Occipital lobe (tissue), 2 donors: Measurements from ENCODE around the gene FAM20C. TPM values are rescaled to one million over a fixed set of nuclear protein-coding genes. Genes with fewer than 3 reads are reported as not detected.
"Not testable (repeated sequence)": the region's sequence is repeated elsewhere in the genome, so short reads cannot be mapped to it uniquely, and the experiment has no call there.

ENCODE experiments used
- DNase-seq: peaks from one replicate; lab custom pipeline; 2025; lab: John Stamatoyannopoulos, UW
- total RNA-seq: library from RNA; depleted of rRNA; stranded (reverse); fragments of >200 nt; gene quantifications from one replicate; pipeline ENCODE4 v1.2.3, GENCODE V29; 2014

FAM20C gene
- total RNA-seq, 1 donor from 2014 or later: 18.1 TPM

DNA sequence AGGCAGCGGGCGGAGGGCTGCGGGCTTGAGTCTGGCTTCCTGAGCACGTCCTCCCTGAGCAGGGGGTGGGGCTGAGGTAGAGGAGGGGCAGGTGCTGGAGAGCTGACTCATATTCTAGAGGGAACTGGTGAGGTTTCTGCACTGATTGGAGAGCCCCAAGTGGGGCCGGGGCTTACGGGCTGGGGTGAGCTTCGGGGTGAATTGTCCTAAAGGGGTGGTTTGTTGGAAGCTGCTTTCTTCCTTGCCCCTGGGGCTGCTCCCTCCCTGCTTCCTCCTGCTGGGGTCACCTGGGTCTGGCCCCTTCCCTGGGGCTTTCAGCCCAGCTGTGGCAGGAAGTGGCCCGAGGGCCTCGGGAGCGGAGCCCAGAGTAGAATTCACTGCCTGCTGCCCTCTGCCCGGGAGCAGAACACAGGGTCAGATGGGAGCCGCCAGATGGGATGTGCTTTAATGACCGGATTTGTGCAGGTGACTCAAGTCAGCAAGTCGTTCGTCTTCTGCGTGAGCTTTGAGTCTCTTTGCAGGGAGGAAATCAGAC is 48.6 kb downstream of the FAM20C start:
- no peak for DNase-seq

GRCh38 chr7:241513-241912 is 49.1 kb downstream of the FAM20C start:
- DNase-seq: no peak

- DNase-seq: not testable (repeated sequence)
These were observed 50.6 kb downstream of the FAM20C start for GRCh38 chr7:242826-243579.

DNA sequence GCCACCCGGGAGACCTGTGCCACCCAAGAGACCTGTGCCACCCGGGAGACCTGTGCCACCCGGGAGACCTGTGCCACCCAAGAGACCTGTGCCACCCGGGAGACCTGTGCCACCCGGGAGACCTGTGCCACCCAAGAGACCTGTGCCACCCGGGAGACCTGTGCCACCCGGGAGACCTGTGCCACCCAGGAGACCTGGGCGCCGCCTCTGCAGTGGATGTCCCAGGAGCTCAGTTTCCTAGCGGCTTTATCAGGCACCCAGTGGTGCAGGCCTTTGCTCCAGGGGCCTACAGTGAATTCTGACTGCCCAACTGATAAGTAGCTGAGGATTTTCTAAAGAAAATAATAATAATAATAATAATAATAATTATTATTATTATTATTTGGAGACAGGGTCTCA is 51.2 kb downstream of the FAM20C start:
- not testable (repeated sequence) for DNase-seq

- DNase-seq: no peak
These were observed 52.6 kb downstream of the FAM20C start for GRCh38 chr7:244974-245373.

DNA sequence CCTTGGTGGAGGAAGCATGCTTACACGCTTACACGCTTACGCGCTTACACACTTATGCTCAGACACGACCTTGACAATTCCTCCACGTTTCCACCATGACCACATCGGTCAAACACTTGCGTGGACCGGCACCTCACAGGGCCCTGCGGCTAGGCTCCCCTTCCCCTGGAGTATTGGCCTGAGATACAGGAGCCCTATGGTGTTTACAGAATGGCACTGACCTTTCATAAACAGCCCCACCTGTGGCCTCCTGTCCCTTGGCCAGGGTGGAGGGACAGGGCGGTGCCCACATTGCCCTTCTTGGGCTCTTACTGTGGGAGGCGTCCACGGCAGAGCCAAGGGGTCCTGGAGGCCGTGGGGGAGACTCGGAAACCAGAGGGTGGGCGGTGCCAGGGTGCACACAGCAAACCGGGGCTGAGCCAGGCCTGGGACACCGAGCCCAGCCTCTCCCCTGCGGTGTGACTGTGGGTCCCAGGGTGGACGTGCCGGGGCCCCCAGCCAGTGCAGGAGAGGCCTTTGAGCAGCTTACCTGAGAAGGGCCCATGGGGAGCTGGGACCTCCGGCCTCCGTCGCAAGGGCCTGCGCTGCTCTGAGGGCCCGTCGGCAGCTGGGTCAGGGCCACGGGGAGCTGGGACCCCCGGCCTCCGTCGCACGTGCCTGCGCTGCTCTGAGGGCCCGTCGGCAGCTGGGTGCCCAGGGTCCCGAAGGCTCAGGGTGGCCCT is 53.4 kb downstream of the FAM20C start:
- no peak for DNase-seq

DNA sequence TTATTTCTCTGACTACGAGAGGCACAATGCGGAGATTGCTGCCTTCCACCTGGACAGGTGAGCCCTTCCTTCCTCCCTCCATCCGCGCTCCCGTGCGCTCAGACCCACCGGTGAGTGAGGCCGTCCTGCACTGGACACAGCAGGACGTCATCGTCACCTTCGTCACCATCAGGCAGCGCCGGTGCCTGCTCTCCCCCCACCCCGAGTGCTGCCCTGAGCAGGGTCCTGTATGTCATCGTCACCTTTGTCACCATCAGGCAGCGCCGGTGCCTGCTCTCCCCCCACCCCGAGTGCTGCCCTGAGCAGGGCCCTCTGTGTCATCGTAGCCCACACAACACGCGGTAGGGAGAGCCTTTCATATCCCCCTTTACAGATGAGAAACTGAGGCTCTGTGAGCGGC is 54.1 kb downstream of the FAM20C start:
- no peak for DNase-seq

GRCh38 chr7:247181-247580 is 54.8 kb downstream of the FAM20C start:
- no peak for DNase-seq

DNA sequence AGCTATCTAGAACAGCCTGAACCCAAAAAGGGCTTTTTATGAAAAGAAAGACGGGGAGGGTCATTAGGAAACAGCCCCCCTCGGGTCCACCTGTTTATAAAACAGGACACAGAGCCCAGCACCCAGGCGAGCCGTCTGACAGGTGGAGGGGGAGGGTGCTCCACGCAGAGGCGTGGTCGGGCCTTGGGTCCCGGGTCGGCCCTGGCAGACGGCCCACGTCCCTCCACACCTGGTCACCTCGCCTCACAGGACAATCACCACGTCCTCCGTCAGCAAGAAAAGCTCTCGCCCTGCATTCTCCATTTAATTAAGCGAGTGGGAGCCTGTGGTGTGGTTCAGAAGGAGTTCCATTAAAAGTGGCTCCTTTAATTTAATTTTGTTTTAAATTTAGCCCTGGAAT is 55.3 kb downstream of the FAM20C start:
- no peak for DNase-seq

- DNase-seq: no peak
These were observed 56.5 kb downstream of the FAM20C start for GRCh38 chr7:248732-249435.

GRCh38 chr7:249989-250388 is 57.6 kb downstream of the FAM20C start:
- DNase-seq: no peak

DNA sequence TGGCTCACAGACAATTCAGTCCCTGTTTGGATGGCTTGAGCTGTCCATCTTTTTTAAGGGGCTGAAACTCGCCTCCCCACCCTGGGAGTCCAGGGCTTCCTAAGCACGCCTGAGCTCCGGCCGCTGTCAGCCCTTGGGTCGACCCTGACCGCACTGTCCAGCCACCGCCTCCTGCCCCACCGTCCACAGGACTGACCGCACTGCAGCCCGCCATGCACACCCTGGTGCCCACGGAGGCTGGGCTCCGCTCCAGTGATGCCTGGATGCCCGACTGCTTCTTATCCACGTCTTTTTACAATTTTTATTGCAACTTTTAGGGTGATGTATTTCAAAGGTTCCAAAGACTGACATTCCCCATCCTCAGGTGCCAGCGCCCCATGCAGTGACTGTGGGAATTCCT is 58.2 kb downstream of the FAM20C start:
- no peak for DNase-seq

DNA sequence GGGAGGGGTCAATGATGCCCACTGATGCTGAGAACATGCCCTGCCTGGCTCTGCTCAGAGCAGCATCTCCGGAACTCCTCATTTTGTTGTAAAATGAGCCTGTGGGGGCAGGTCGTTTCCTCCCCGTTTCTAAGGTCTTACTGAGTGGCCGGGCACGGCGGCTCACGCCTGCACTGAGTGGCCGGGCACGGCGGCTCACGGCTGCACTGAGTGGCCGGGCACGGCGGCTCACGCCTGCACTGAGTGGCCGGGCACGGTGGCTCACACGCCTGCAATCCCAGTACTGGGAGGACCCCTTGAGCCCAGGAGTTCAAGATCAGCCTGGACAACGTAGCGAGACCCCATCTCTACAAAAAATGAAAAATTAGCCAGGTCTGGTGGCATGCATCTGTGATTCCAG is 58.6 kb downstream of the FAM20C start:
- DNase-seq: no peak

GRCh38 chr7:251446-252175 is 59.2 kb downstream of the FAM20C start:
- DNase-seq: no peak

DNA sequence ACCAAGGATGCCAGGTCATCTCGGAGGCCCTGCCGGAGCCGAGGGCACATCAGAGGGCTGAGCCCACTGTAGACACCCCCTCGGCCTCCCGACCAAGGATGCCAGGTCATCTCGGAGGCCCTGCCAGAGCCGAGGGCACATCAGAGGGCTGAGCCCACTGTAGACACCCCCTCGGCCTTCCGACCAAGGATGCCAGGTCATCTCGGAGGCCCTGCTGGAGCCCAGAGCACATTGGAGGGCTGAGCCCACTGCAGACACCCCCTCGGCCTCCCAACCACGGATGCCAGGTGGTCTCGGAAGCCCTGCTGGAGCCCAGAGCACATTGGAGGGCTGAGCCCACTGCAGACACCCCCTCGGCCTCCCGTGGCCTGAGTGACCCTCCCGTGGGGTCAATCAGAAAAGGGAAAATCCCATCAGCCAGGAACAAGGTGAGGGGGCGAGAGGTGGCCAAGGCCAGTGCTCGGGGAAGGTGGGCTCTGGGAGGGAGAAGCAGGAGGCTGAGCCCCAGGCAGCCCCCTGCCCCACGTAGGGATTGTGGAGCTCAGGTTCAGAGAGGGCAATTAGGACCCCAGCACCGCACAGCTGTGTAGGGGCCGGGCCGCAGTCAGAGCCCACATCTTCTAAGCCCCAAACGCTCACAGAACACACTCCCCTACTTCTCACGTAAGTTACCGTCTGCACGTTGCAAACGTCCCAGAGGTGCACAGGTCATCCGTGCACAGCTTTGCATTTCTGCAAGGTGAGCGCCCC is 60.0 kb downstream of the FAM20C start:
- DNase-seq: no peak

DNA sequence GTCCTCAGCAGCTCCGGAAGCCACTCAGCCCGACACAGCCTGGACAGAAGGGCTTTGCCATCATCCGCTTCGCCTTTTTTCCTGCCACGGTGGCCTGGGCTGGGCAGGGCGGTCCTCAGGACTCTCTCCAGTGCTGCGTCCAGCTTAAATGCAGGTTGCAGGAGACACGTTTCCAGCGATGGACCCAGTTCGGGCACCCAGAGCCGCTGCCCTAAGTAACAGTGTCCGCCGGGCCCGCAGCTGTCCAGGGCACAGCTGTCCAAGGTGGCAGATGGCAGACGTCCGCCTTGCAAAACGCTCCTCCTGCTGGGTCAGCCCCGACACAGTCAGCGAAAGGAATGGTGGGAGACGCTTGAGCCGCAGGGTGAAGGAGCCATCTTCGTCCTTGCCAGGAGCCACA is 60.6 kb downstream of the FAM20C start:
- no peak for DNase-seq

GRCh38 chr7:253581-254336 is 61.4 kb downstream of the FAM20C start:
- no peak for DNase-seq

DNA sequence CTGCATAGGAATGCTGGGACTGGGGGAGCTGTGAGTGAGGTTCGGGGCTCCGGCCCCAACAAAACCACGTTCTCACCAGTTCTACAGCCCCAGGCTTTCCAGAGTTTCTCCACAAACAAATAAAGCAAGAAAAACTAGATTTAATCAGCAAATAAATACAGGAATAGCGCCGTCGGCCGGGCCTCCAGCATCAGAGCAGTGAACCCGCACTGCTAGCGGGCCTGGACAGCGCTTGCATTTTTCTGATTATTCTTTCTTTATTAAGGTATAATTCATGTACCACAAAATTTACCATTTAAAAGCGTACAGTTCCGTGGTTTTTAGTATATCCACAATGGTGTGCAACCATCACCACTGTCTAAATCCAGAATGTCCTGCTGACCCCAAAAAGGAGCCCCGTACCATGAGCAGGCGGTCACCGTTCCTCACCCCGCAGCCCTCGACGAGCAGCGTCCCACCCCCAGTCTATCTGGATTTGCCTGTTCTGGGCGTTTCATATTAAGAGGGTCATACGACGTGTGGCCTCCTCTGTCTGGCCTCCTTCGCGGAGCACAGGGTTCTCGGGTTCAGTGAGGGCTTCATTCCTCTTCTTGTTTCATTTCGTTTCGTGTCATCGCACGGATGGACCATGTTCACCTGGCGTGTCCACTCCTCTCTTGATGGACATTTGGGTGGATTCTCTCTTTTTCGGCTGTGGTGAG is 62.1 kb downstream of the FAM20C start:
- DNase-seq: no peak

DNA sequence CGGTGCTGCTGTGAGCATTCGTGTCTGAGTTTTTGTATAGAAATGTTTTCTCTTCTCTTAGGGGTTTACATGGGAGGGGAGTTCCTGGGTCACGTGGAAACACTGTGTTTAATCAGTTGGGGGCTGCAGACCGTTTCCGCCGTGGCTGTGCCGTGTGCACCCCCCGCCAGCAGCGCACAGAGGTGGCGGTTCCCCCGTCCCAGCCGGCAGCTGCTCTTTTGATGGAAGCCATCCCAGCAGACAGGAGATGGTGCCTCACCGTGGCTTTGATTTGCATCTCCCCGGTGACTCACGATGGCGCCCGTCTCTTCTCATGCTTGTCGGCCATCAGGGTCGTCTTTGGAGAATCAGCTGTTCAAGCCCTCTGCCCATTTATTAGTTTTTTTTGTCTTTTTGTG is 62.7 kb downstream of the FAM20C start:
- DNase-seq: no peak
